ENCODE results near the gene OSBPL2. TPM values are rescaled to one million over a fixed set of nuclear protein-coding genes. Genes with fewer than 3 reads are reported as not detected.
A peak's percentile ranks its signal among the peaks of the same experiment; 100 is the strongest.

OSBPL2 gene
- total RNA-seq, 2 donors from 2014 or later, result 91.6 to 99.5 TPM

- intact Hi-C loops (cut with DNase I, micrococcal nuclease), result no loop called here
- DNase-seq, result no peak
- ATAC-seq, result no peak
Observed at GRCh38 chr20:62203378-62204030, 34.8 kb upstream of the OSBPL2 start.

GRCh38 chr20:62205618-62206387 lies 32.5 kb upstream of the OSBPL2 start:
- ATAC-seq (peak; percentile 16), DNase-seq (no peak)
- intact Hi-C loops (cut with DNase I, micrococcal nuclease), result no loop called here

DNA sequence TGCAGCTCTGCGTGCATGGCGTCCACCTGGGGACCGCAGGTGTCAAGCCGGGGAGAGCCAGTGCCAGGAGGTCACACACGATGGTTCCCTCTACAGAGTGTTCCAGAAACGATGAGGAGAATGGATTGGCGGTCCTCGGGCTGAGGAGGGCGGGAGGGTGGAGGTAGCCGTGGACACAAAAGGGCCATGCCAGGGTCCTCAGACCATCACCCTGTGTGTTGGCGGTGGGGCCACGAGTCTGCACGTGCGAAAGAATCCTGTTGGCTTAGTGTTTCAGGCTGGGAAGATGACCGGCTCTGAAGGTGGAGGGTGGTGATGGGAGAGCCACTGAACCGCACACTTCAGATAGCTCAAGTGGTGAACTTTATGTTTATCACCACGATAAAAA lies 31.9 kb upstream of the OSBPL2 start:
- intact Hi-C loops (cut with DNase I, micrococcal nuclease), result no loop called here
- DNase-seq, result no peak
- no peak for ATAC-seq

DNA sequence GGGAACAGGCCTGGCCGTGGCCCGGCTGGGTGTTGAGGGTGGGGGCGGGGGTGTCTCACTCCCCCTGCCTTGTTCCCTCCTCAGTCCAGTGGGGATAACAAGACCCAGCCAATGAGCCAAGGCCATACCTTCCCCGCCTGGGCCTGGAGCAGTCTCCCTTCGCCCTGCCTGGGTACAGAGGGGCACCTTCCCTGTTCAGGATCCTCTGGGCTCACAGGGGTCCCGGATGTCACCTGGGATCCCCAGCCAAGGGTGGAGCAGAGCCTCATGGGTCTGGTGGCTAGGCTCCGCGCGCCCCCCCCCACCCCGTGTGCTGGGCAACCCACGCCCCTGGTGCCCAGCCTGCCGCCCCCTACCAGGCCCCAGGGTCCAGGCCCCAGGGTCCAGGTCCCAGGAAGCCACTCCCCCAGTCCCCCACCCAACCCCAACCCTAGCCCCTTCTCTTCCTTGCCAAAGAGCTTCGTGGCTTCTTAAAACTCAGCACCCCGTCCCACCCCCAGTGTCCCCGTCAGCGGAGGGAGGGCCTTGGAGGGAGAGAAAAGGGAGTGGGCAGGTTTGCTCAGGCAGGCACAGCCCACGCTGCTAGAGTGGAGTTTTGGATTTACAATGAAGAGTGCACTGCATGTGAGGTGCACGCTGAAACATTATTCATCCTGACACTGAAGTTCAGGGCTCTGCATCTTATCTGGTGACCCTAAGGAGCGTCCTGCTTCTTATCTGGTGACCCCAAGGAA lies 30.1 kb upstream of the OSBPL2 start:
- DNase-seq (no peak), ATAC-seq (no peak)
- intact Hi-C loops (cut with DNase I, micrococcal nuclease), result no loop called here

DNA sequence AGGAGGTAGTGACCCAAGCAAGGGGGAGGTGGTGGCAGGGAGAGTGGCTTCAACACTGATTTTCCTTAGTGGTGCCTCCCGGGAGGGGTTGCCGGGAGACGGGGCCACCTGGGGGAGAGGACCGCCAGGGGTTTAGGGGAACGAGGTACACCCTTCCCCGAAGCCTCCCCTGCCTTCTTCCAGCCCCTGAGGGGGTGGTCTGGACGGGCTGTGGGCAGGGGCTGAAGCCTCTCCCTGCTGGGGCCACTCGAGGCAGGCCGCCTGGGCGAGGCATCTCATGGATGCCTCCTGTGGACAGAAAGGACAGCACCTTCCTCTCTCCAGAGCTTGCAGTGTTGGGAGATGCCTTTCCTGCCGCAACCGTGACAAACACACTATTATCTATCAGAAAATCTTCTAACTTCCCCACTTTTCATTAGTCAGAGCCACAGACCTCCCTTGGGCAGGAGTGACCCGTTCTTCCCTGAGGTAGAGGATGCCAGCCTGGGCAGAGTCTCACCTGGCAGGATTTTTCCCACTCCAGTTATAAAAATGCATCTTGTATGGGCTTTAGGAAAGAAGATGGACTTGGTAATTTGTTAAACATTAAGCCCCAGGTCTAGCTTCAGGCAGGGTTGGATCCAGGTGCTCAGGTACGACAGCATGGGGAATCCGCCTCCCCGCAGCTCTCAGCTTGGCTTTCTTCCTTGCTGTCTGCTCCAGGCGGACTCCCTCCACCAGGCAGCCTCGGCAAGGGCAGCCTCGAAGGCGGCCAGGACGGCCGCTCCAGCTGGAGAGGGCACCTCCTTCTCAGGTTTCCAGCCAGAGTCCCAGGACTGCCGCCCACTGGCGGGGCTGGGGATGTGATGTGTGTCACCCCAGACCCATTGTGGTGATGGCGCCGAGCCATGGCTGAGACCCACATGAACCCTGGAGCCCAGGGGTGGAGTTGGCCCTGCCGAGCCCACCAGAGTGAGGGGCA lies 29.2 kb upstream of the OSBPL2 start:
- DNase-seq (no peak), ATAC-seq (peak; percentile 35)
- intact Hi-C loops (cut with DNase I, micrococcal nuclease), result no loop called here

DNA sequence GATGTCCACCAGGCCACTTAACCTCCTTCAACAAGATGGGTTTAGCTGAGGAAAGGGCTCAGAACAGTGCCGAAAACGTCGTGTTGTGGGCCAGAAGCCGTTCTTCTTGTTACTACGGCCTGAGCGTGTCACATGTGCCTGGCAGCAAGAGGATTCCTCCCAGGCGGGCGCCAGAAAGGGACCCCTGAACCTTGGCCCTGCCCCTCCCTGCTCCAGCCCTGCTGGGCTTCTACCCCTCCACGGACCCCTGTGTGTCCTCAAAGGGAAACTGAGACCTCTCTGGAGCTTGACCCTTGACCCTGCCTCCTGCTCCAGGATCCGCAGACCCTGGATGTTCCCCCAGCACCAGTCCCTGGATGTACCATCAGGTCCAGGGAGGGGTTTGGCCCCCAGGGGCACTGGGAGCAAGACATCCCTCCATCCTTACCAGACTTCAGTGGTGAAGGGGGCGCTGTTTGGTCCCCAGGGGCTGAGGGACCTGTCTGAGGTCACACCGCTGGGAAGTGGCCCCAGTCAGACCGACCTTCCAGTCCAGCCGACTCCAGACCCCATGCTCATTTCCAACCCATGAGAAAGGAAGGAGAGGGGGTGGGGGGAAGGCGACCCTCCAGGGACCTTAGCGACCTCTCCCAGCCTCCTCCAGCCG lies 28.3 kb upstream of the OSBPL2 start:
- intact Hi-C loops (cut with DNase I, micrococcal nuclease), result no loop called here
- ATAC-seq, result no peak
- DNase-seq, result no peak

- intact Hi-C loops (cut with DNase I, micrococcal nuclease), result no loop called here
- ATAC-seq (no peak), DNase-seq (no peak)
Observed at GRCh38 chr20:62210496-62210855, 27.8 kb upstream of the OSBPL2 start.

DNA sequence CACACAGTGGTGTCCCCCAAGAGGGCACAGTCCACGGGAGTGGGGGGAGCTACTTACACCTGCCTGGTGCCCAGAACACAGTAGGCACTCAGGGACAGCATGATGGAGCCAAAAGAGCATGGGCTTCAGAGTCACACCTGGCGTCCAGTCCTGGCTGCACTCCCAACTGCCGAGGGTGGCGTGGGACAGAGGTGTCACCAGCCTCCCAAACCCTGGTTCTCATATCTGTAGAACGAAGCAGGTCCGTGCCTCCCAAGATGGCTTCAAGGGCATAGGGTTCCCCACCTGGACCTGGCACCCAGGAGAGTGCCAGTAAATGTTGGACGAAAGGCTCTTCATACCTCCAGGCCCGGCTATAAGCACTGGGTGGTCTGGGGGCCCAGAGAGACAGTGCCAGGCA lies 27.1 kb upstream of the OSBPL2 start:
- no peak for ATAC-seq
- intact Hi-C loops (cut with DNase I, micrococcal nuclease), result no loop called here
- no peak for DNase-seq

- no peak for ATAC-seq
- intact Hi-C loops (cut with DNase I, micrococcal nuclease), result no loop called here
- no peak for DNase-seq
Observed at GRCh38 chr20:62211769-62212288, 26.5 kb upstream of the OSBPL2 start.

DNA sequence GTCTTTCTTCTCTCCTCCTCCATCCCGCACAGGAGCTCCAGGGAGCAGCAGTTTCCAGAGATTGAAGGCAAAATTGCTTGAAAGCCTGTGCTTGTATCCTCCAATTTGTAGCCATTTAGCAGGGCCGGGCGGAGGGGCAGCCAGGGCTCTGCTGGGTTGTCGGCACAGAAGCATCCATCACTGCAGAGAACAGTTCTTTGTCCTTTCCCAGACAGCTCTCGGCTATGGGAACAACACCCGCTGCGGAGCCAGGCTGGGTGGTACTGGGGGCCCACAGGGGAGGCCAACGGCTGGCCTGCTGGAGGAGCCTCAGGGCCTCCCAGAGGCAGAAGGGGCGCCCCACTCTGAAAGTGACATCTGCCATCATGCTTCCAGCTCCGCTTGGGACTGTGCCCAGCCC lies 26.0 kb upstream of the OSBPL2 start:
- no peak for DNase-seq
- intact Hi-C loops (cut with DNase I, micrococcal nuclease), result no loop called here

GRCh38 chr20:62214067-62214466 lies 24.3 kb upstream of the OSBPL2 start:
- DNase-seq (no peak), ATAC-seq (no peak)
- intact Hi-C loops (cut with DNase I, micrococcal nuclease), result no loop called here

More for the DNA sequence above, 26.0 kb upstream of the OSBPL2 start:
- no peak for ATAC-seq

DNA sequence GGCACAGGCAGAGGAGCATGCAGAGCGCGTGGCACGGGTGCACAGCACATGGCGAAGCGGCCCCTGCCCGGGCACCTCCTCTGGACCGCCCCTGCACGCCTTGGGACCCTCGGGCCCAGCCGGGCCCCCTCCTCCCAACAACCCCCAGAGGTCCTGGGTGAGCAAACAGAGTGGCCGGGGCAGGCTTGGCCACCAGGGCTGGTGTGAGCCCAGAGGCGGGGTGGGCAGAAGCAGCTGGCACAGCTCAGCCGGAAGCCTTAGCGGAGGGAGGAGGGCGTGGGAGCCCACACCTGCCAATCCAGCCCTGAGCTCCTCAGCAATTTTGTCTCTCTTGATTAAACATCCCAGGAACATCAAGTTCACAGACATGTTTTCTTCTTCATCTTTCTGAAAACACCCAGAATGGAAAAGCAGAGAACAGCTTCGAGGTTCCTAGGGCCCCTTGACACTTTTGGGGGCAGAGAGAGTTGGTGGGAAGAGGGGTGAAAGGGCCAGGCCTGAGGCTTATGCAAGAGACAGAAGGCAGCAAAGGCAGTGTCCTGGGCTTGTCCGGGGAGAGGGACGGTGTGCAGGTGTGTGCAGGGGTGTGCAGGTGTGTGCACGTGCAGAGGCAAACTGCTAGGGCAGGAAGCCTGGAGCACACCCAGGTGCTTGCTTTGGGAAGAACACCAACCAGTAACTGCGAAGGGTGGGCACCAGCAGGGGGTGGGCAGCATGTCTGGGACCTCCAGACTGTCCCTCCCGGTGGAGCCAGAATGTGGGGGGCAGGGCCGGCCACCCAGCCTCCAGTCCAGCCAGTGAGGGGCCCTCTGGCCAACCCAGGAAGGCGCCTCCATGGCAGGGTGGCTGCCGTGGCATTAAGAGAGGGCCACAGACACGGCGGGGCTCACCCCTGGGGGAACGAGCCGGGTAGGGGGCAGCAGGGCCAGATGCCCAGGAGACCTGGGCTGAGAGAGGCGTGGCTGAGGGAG lies 23.0 kb upstream of the OSBPL2 start:
- ATAC-seq (no peak), DNase-seq (no peak)
- intact Hi-C loops (cut with DNase I, micrococcal nuclease), result no loop called here

- DNase-seq (no peak), ATAC-seq (no peak)
- intact Hi-C loops (cut with DNase I, micrococcal nuclease), result no loop called here
Observed at GRCh38 chr20:62215991-62216635, 22.2 kb upstream of the OSBPL2 start.

DNA sequence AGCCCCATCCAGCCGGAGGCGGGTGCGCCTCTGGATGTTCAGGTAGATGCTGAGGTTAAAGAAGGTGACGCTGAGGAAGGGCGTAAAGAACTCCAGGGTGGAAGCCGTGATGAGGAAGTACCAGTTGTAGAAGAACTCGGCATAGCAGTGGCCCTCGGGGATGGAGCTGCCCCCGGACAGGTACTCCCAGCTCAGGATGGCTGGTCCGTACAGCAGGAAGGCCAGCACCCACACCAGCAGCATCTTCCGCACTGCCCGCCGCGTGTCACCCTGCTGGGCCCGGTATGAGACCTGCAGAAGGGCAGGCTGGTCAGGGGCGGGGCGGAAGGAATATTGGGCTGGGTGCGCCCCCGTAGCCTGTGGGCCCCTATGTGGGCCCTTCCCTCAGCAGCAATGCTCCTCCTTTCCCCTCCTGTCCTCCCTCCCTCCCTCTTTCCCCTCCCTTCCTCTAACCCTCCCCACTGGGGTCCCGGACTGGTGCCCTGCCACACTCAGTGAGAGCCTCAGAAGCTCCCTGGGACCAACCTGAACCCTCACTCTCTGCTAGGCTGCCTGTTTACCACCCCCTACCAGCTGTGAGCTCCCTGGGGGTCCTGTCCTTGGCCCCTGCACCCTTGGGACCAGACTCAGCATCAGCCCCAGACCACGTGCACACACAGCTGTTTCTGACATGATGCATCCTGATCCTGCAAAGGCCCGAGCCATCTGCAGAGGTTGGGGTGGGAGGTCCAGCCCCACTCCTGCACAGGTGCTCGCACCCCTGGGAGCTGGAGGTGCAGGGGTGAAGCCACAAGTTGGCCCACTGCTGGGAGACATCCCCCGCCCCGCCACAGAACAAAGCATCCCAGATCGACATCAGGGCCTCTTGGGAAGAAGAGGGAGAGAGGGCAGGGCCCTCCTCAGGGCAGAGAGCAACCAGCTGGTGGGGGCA lies 21.4 kb upstream of the OSBPL2 start:
- intact Hi-C loops (cut with DNase I, micrococcal nuclease), result no loop called here
- no peak for DNase-seq
- ATAC-seq, result no peak

GRCh38 chr20:62217913-62218773 lies 20.2 kb upstream of the OSBPL2 start:
- intact Hi-C loops (cut with DNase I, micrococcal nuclease), result no loop called here
- ATAC-seq, result no peak

More at GRCh38 chr20:62217913-62218773, 20.2 kb upstream of the OSBPL2 start:
- no peak for DNase-seq
